IPS-20b (cell line): ENCODE results near the gene TBXA2R.
A peak's percentile ranks its signal among the peaks of the same experiment; 100 is the strongest.
"Not testable (repeated sequence)": the region's sequence is repeated elsewhere in the genome, so short reads cannot be mapped to it uniquely, and the experiment has no call there.

Experiments used
- H3K27ac ChIP-seq: one replicate; pipeline ENCODE4 v1.5.1; 2013; ENCODE audit warnings: low read length
- H3K27me3 ChIP-seq: 2 replicates; pipeline ENCODE4 v1.6.1; 2013; ENCODE audit warnings: mild to moderate bottlenecking, low read length, inconsistent platforms; ENCODE audit not compliant: insufficient read depth
- H3K36me3 ChIP-seq: 2 replicates; pipeline ENCODE4 v1.6.1; 2013; ENCODE audit warnings: low read depth, mild to moderate bottlenecking, inconsistent platforms, low read length, moderate library complexity; ENCODE audit not compliant: insufficient read depth
- H3K4me1 ChIP-seq: 2 replicates; pipeline ENCODE4 v1.6.1; 2013; ENCODE audit warnings: mild to moderate bottlenecking, control low read depth, inconsistent platforms, low read length, moderate library complexity; ENCODE audit not compliant: insufficient read depth
- H3K4me3 ChIP-seq: 2 replicates; pipeline ENCODE4 v1.5.1; 2013; ENCODE audit warnings: mild to moderate bottlenecking, low read length, inconsistent platforms
- H3K9ac ChIP-seq: 2 replicates; pipeline ENCODE4 v1.6.1; 2013; ENCODE audit warnings: low read depth, mild to moderate bottlenecking, inconsistent platforms, low read length, moderate library complexity
- H3K9me3 ChIP-seq: 2 replicates; pipeline ENCODE4 v1.6.1; 2013; ENCODE audit warnings: mild to moderate bottlenecking, low read depth, low read length, inconsistent platforms; ENCODE audit not compliant: insufficient read depth

TBXA2R gene

DNA sequence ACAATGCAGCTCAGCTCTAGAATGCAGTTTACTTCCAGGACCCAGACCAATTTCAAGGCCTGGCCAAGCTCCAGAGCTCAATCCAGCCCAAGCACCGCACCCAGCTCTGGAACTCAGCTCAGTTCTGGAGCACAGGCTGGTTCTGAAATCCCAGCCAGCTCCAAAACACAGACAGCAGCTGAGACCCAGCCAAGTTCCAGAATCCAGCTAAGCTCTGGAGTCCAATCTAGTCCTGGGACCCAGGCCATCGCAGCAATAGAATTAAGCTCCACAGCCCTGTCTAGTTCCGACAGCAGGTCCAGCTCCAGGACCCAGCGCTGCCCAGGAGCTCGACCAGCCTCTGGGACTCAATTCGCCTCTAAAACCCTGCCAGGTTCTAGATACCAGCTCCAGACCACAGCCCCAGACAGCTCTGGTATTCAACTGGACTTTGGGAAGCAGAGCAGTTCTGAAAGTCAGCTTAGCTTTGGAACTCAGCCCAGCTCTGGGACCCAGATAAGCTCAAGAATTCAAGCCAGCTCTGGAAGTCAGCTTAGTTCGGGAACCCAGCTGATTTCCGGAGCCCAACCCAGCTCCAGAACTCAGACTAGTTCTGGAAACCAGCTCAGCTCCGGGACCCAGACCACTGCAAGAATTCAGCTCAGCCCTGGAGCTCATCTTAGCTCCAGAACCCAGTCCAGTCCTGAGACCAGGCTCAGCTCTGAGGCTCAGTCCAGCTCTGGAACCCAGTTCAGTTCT is 14.6 kb downstream of the TBXA2R start:
- peaks cover 19% of the 10 kb centered on the region; the same call in 1 of the 2 replicates for H3K9me3 ChIP-seq
- H3K9ac ChIP-seq, result no peak overlapping the region
- no peaks in the 10 kb centered on the region for H3K4me1 ChIP-seq
- no peaks in the 10 kb centered on the region for H3K36me3 ChIP-seq
- H3K4me3 ChIP-seq, result no peak overlapping the region
- H3K27ac ChIP-seq, result no peak overlapping the region
- H3K27me3 ChIP-seq, result peaks cover 29% of the 10 kb centered on the region

DNA sequence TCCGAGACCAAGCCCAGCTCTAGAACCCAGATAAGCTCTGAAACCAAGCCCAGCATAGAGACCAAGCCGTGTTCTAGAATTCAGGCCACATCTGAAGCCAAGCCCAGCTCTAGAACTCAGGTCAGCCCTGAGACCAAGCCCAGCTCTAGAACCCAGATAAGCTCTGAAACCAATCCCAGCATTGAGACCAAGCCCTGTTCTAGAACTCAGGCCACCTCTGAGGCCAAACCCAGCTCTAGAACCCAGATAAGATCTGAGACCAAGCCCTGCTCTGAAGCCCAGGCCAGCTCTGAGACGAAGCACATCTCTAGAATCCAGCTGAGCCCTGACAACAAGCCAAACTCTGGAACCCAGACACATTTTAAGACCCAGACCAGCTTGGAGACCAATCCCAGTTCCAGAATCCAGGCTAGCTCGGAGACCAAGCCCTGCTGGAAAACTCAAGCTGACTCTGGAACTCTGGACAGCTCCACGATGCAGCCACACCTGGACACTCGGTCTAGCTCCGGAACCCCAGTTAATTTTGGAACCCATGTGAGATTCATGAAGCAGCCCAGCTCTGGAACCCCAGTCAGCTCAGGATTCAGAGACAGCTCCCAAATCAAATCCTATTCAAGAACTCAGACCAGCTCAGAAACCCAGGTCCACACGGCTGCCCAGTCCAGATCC is 15.6 kb downstream of the TBXA2R start:
- Histone ChIP-seq H3K9me3 (peaks cover 19% of the 10 kb centered on the region; the same call in 1 of the 2 replicates), H3K27me3 (peaks cover 38% of the 10 kb centered on the region), H3K4me1 (no peaks in the 10 kb centered on the region), H3K36me3 (no peaks in the 10 kb centered on the region), H3K4me3 (no peak overlapping the region), H3K27ac (no peak overlapping the region), H3K9ac (no peak overlapping the region)

DNA sequence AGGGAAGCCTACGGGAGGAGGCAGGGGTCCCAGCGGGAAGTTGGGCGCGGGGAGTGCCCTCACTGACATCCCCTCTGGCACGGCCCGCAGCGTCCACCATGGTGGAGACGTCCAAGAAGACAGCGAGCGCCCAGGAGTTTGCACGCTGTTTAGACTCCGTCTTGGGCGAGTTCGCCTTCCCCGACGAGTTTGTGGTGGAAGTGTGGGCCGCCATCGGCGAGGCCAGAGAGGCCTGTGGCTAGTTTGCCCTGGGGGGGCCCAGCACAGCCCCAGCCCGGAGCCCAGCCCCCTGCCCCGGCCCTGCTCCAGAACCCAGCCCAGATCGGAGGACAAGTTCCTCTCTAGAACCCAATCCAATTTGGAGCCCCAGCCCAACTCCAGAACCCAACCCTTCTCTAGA is 16.7 kb downstream of the TBXA2R start:
- Histone ChIP-seq H3K27me3 (peaks cover 50% of the 10 kb centered on the region), H3K9me3 (peaks cover 19% of the 10 kb centered on the region; the same call in 1 of the 2 replicates), H3K36me3 (no peaks in the 10 kb centered on the region), H3K4me1 (no peaks in the 10 kb centered on the region), H3K27ac (no peak overlapping the region), H3K4me3 (no peak overlapping the region), H3K9ac (no peak overlapping the region)

DNA sequence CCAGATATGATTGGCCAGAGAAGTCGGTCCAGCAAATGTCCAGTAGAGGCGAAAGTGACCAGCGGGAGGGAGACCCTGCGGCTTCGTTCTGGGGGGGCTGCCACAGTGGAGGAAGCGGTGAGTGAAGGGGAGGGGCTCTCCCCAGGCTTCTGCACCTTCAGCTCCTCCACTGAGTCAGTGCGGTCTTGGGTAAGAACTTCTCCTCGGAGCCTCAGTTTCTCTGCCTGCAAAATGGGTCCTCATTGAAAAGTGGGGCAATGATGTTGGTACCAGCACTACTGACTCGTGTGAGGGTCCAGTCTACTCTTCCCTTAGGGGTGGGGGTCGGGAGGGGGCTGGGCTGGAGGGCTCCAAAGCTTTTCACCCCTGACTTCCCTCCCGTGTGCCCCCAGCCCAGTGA is 17.2 kb downstream of the TBXA2R start:
- Histone ChIP-seq H3K27me3 (peaks cover 55% of the 10 kb centered on the region), H3K27ac (no peak overlapping the region), H3K9me3 (peaks cover 19% of the 10 kb centered on the region; the same call in 1 of the 2 replicates)

DNA sequence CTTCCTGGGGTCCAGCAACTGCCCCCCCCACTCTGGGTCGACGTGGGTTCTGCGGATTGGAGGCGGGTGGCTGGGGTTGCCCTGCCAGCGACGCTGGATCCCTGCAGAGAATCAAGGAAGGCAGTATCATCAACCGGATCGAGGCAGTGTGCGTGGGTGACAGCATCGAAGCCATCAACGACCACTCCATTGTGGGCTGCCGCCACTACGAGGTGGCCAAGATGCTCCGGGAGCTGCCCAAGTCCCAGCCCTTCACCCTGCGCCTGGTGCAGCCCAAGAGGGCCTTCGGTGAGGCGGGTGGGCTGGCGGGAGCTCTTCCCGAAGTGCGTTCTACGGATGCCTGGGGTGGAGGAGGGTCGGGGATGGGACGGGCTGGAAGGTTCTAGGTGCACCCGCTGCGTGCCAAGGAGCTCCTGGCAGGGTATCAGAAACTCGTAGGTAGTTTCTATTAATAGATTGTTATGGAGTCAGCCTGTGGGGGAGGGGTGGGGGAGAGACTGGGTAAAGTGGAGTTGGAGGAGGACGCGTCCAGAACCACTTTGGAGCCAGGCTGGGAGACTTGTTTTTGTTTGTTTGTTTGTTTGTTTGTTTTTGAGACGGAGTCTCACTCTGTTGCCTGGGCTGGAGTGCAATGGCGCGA is 19.8 kb downstream of the TBXA2R start:
- Histone ChIP-seq H3K36me3 (no peaks in the 10 kb centered on the region), H3K4me3 (no peak overlapping the region), H3K9ac (no peak overlapping the region), H3K27ac (no peak overlapping the region), H3K9me3 (peaks cover 17% of the 10 kb centered on the region; the same call in 1 of the 2 replicates), H3K27me3 (peaks cover 50% of the 10 kb centered on the region), H3K4me1 (no peaks in the 10 kb centered on the region)

More for the DNA sequence above, 17.2 kb downstream of the TBXA2R start:
- no peaks in the 10 kb centered on the region for H3K4me1 ChIP-seq
- no peak overlapping the region for H3K9ac ChIP-seq
- H3K36me3 ChIP-seq, result no peaks in the 10 kb centered on the region
- no peak overlapping the region for H3K4me3 ChIP-seq

DNA sequence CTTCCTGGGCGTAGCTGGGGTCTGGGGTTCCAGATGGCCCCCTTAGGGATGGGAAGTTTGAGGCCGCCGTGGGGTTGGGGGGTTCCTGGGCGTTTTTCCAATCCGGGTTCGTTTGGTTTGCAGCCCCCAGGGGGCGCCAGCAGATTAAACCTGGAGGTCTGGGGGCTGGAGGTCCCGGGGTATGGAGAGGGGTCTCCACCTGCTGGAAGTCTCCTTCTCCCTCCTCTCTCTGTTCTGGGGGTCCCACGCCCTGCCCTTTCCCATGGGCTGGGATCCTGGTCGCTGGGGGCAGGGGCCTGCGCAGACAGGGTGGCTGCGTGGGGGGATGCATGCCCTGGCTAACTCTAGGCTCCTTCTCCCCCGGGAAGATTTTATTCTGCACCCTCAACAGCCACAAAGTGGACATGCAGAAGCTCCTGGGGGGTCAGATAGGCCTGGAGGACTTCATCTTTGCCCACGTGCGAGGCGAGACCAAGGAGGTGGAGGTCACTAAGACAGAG is 20.5 kb downstream of the TBXA2R start:
- H3K4me1 ChIP-seq, result no peaks in the 10 kb centered on the region
- peak overlapping the region; percentile 55; the same call in 1 of the 2 replicates for H3K4me3 ChIP-seq
- peaks cover 44% of the 10 kb centered on the region for H3K27me3 ChIP-seq
- peaks cover 10% of the 10 kb centered on the region; the same call in 1 of the 2 replicates for H3K9me3 ChIP-seq
- H3K27ac ChIP-seq, result no peak overlapping the region
- H3K9ac ChIP-seq, result no peak overlapping the region
- H3K36me3 ChIP-seq, result no peaks in the 10 kb centered on the region

DNA sequence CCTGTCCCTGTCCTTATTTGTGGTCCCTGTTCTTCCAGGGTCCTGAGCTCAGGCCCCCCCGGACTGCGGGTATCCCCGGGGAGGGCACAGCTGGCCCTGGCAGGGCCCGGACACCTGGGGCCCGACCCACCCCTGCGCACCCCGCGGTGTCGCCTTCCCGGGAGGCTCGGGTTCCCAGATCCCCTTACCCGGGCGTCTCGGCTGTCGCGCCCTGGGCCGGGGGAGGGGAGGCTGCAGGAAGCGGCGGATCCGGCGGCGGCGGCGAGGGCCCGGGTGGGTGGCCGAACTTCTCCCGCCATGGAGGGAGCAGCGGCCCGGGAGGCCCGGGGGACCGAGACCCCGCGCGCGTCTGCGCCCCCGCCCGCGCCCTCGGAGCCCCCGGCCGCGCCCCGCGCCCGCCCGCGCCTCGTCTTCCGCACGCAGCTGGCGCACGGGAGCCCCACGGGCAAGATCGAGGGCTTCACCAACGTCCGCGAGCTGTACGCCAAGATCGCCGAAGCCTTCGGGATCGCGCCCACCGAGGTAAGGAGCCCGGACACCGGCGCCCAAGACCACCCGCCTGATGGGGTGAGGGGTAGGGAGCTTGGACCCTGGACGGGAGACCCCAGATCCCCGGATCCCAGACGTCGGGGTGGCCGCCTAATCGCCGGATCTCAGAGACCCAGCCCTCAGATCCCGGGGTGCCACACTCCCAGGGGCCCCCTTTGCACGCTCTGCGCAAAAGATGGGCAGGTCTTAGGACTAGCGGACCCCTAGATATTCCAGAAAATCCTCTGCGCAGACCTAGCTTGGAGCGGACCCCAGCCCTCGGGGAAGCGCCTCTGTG is 21.2 kb downstream of the TBXA2R start, which contains the start of gene GIPC3:
TSS of gene GIPC3 (plus strand) at position 178 of the 826 bp plus-strand sequence. CDS start at position 298, 120 bp downstream.
- peaks cover 44% of the 10 kb centered on the region for H3K27me3 ChIP-seq
- no peaks in the 10 kb centered on the region for H3K4me1 ChIP-seq
- no peaks in the 10 kb centered on the region for H3K36me3 ChIP-seq
- no peak within 1 kb of the TSS for H3K9ac ChIP-seq
- H3K27ac ChIP-seq, result no peak within 1 kb of the TSS
- H3K9me3 ChIP-seq, result peaks cover 4% of the 10 kb centered on the region; the same call in 1 of the 2 replicates
- H3K4me3 ChIP-seq, result peak within 1 kb of the TSS; percentile 55

DNA sequence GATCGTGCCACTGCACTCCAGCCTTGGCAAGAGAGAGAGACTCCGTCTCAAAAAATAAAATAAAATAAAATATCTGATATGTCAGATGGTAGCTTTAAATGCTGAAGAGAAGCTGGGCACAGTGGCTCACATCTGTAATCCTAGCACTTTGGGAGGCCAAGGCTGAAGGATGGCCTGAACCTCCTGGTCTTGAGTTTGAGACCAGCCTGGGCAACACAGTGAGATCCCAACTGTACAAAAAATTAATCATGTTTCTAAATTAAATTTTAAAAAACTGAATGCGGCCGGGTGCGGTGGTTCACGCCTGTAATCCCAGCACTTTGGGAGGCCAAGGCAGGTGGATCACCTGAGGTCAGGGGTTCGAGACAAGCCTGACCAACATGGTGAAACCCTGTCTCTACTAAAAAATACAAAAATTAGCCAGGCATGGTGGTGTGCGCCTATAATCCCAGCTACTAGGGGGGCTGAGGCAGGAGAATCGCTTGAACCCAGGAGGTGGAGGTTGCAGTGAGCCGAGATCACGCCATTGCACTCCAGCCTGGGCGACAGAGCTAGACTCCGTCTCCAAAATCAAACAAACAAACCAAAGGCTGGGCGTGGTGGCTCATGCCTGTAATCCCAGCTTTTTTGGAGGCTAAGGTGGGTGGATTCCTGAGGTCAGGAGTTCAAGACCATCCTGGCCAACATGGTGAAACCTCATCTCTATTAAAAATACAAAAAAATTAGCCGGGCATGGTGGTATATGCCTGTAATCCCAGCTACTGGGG is 22.5 kb downstream of the TBXA2R start:
- H3K4me3 ChIP-seq, H3K36me3 ChIP-seq: not testable (repeated sequence)
- peaks cover 44% of the 10 kb centered on the region for H3K27me3 ChIP-seq

DNA sequence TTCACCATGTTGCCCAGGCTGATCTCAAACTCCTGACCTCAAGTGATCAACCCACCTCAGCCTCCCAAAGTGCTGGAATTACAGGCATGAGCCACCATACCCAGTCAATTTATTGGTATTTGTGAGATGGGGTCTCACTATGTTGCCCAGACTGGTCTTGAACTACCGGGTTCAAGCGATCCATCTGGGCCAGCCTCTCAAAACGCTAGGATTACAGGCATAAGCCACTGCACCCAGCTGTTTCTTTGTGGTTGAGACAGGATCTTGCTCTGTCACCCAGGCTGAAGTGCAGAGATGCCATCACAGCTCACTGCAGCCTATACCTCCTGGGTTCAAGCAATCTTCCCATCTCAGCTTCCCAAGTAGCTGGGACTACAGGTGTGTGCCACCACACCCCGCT is 24.9 kb downstream of the TBXA2R start:
- not testable (repeated sequence) for H3K9me3 ChIP-seq, H3K4me1 ChIP-seq, H3K9ac ChIP-seq, H3K4me3 ChIP-seq, H3K36me3 ChIP-seq, H3K27ac ChIP-seq
- peaks cover 37% of the 10 kb centered on the region for H3K27me3 ChIP-seq

More for the DNA sequence above, 22.5 kb downstream of the TBXA2R start:
- not testable (repeated sequence) for H3K4me1 ChIP-seq, H3K9ac ChIP-seq, H3K27ac ChIP-seq, H3K9me3 ChIP-seq

DNA sequence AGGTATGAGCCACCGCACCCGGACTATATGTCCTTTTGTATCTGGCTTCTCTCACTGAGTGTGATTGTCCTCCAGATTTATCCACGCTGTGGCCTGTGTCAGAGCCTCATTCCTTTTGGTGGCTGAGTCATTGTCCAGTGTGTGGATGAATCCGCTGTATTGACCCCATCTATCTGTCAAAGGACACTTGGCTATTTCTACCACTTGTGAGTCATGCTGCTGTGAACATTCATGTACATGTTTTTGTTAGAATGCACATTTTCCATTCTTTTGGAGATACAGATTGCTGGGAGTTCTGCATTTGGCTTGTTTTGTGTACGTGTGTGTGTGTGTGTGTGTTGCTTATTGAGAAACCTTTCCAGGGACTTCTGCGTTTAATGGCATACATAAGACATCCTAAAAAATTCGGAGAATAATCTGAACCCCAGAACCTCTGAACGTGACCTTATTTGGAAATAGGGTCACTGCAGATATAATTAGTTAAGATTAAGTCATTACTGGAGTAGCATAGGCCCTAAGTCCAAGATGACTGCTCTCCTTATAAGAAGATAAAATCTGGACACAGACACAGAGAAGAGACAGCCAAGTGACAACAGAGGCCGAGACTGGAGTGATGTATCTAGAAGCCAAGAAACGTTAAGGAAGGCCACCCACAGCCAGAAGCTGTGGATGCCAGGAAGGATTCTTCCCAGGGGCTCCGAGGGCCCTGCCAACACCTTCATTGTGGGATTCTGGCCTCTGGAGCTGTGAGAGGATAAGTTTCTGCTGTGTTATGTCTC is 26.3 kb downstream of the TBXA2R start:
- Histone ChIP-seq H3K27ac (no peak overlapping the region), H3K4me3 (no peak overlapping the region), H3K27me3 (peaks cover 22% of the 10 kb centered on the region), H3K9ac (no peak overlapping the region), H3K4me1 (peaks cover 5% of the 10 kb centered on the region; the same call in 1 of the 2 replicates), H3K36me3 (no peaks in the 10 kb centered on the region), H3K9me3 (no peaks in the 10 kb centered on the region)
